GM21576 (cell line): Measurements from ENCODE around the gene ASIC2.

Experiments
- ATAC-seq: cut with Tn5 transposase; IDR thresholded peaks from one replicate; pipeline ENCODE4 v1.9.1; 2021; ENCODE audit warnings: mild to moderate bottlenecking, moderate library complexity; ENCODE audit not compliant: unreplicated experiment

The ASIC2 gene

GRCh38 chr17:33033176-33033575, 259.9 kb downstream of the ASIC2 start:
- no peak for ATAC-seq

- ATAC-seq = no peak
These were observed 264.3 kb downstream of the ASIC2 start for GRCh38 chr17:33028778-33029177.

DNA sequence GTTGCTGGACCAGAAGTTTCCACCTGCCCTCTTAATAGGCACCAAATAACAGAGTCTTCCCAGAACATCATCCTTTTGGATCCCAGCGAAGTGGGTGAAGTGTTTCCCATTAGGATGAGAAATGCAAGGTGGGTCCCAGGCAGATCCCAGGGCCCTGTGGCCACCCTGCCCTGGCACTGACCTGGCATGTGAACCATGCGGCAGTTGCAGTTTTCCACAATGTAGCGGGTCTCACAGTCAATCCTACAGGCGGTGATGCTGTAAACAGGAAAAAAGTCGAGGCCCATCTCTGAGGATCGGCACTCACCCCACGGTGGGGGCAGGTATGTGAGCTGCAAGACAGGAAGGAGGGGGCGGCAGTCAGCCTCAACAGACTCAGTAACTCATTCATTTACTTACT, 265.0 kb downstream of the ASIC2 start:
- no peak for ATAC-seq

- no peak for ATAC-seq
These were observed 268.2 kb downstream of the ASIC2 start for GRCh38 chr17:33024688-33025486.

DNA sequence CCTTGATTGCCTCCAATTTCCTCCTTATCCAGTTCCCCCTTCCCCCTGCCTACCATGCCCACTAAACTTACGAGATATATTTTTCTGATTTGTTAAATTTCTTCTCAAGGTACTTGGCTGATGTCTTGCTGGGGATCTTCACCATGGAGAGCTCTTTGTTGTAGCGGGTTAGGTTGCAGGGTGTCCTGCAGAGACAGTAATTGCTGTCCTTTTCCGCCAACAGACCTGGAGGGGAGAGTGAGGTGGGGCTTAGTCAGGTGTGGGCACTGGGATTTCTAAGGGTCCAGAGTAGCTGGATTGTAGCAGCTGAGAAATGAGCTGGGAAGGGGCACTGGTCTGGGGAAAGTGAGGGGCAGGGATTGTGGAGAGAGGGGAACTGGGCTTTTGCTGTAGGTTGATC, 269.3 kb downstream of the ASIC2 start:
- no peak for ATAC-seq

- no peak for ATAC-seq
These were observed 271.2 kb downstream of the ASIC2 start for GRCh38 chr17:33021731-33022408.

DNA sequence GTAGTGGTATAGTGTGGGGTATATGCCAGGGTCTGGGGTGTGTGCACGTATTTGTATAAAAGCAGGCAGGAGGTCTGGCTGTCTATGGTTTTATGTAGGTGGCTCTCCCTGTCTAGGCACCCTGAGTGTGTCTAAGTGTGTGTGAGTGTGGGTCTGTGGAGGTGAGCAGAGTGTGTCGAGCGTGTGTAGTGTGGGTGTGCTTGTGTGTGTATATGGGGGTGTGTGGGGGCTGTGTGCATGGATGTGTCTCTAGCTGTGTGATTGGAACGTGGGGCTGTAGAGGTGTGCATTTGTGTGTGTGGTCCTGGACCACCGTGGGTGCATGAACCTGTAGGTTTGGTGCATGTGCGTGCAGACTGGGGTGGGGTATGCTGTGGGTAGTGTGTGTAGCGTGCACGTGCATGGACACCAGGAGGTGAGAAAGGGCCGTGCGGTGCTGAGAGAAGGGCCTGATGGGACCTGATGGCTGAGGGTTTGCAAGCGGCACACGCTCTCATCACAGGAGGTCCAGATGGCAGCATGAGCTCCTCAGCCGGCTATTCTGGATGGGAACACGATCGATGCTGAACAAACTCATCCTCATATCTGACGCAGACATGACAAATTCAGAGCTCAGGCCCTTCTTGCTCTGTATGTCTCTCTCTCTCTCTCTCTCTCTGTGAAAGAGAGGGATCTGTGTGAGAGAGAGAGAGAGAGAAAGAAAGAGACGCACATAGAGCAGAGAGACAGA, 273.8 kb downstream of the ASIC2 start:
- no peak for ATAC-seq

DNA sequence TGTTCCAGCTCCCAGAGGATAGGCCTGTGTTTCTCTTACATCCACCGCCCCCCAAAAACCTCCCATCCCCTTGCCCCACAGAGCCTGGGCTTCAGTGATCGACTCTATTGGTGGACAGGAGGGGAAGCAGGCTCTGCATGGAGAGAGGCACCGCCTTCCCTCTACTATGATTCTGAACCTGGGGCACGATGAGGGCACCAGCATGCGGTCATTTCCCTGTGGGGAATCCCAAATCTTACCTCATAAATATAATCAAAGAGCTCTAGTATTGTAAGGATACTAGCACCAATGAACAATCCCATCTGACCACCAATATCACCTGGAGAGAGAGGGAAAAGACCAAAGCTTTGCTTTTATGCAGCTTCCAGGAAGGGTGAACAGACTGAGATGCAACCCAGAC, 275.7 kb downstream of the ASIC2 start:
- ATAC-seq = no peak

- no peak for ATAC-seq
These were observed 276.2 kb downstream of the ASIC2 start for GRCh38 chr17:33016920-33017319.

GRCh38 chr17:33015716-33016346, 277.3 kb downstream of the ASIC2 start:
- no peak for ATAC-seq

GRCh38 chr17:33014751-33015150, 278.3 kb downstream of the ASIC2 start:
- no peak for ATAC-seq

DNA sequence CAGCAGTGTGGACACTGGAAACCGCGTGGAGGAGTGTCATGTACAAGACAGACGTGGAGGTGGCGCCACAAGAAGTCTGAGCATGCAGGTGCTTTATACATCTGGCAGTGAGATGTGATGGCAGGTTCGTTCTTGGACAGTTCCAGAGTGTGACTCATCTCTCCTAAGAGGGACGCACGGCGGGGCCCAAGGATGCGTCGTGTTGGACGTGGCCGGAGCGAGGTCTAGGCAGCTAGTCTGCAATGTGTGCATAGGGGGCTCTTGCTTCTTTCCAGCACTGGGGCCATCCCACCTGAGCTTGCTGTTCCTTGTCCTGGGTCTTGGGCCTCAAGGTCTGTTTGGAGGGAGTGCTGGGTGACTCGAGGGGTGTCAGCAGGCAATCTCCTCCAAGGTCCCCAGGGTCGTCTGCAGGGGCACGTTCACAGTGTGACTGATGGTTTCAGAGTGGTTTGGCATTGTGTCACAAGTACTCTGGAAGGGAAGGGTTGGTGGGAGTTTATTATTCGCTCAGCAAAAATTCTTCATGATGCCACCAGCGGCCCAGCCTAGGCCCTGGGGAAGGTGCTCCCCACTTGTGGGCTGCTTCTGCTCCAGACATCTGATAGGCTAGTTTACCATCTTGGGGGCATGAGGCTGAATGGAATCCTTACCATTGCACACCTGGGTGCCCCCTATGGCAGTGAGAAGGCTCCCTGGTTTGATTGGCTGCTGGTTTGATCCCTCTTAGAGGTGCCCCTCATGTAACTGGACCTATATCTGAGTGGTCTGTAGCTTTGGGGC, 279.3 kb downstream of the ASIC2 start:
- no peak for ATAC-seq

DNA sequence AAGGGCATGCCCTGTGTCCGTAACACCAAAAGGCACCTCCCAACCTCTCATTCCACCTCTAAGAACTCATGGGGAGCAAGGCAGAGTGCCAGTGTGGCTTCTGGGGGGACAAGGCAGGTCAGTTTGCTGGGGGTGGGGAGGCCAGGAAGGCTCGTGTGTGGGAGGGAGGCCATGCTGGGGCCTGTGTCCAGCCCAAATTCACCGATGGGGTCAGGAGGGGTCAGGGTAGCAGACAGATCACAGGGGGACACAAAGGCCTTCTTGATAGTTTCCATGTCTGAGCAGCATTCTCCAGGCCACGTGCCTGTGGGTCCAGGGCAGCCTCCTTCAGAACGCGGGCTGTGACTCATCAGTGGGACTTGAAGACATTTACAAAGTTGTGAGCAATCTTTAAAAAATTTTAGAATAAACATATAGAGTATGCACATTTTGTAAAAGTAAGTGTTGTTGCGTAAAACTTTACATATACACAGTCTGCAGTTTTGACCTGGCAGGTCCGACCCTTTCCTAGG, 280.5 kb downstream of the ASIC2 start:
- ATAC-seq = no peak

- ATAC-seq = no peak
These were observed 283.5 kb downstream of the ASIC2 start for GRCh38 chr17:33009636-33010035.

DNA sequence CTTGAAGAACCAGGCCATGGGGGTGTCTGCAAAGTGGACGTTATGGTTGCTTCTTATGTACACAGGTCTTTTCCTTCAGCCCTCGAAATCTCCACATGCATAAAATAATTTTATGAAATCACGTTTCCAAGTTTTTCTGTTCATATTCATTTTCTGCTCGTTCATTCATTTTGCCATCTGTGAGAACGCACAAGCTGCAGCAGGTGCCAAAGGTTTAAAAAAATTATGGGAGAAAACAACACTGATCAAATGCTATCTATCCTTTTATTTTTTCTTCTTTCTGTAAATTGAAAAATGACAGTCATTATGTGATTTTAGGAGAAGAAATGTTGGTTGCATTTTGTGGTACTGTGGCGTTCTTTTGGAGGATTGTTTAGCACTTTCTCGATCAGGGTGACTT, 285.9 kb downstream of the ASIC2 start:
- ATAC-seq = no peak

GRCh38 chr17:33002246-33002645, 290.8 kb downstream of the ASIC2 start:
- no peak for ATAC-seq

DNA sequence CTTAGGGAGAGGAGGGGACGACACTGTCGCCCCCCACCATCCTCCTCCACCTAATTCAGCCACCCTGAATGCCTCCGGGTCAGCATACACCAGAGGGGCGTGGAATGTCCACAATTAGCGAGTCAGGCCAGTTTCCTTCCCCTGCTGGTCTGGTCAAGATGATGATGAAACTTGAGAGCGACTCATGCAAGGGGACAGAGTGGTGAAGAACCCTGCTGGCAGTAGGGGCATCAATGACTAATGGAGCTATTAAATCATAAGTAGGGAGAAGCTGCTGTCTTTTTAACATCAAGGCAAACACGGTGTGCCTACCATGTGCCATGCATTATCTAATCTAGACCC, 294.2 kb downstream of the ASIC2 start:
- no peak for ATAC-seq

DNA sequence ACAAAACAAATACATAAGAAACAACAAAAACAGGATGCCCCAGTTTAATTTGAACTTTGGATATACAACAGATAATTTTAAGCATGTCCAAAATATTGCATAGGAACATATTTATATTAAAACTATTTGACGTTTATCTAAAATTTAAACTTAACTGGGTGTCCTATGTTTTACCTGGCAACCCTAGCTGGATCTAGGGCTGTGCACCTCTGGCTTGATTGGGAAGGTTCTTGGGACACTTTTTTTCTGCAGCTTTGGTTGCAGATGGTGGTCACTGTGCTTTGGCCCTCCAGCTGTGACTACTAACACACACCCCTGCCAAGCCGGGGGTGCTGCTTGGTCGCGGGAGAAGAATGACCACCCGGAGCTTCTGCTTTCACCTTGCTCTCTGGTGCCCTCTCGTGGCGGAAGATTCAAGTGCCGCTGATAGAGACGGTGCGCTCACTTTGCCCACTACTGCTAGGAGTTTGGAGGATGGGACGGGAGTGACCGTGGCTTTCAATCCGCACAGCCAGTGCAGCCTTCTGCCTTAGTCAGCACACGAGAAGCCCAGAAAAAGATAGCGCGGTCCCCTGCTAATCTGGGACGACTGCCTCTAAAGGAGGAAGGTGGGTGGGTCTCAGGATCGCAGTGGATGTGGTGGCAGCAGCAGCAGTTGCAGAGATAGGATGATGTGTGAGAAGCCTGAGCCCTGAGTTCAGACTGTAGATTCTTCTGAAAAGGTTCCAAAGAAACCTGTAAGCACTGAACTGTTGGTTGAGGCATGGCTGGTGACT, 294.8 kb downstream of the ASIC2 start:
- peak; percentile 62 for ATAC-seq

DNA sequence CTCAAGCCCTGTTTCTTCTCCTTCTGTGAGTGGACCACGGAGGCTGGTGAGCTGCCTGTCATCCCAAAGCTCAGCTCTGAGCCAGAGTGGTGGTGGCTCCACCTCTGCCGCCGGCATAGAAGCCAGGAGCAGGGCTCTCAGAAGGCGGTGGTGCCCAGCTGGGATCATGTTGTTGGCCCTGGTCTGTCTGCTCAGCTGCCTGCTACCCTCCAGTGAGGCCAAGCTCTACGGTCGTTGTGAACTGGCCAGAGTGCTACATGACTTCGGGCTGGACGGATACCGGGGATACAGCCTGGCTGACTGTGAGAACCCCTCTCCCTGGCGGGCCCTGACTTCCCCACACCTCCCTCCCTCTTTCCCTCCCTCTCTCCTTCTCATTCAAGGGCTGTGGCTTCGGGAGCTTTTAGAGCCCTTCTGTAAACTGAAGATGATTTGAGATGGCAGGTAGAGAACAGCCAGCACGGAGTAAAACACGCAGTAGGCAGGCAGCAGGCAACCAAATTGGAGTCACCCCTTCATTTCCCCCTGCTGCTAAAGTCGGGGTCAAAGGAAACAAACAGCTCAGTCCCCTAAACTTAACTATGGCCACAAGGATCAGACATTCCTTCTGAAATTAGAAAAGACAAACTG, 297.6 kb downstream of the ASIC2 start:
- ATAC-seq = no peak
